CD14-positive monocyte (primary cell): ENCODE results near the gene TRIM40. TPM values are rescaled to one million over a fixed set of nuclear protein-coding genes. Genes with fewer than 3 reads are reported as not detected.

Experiments
- DNase-seq, 3 donors: peaks; one replicate each; pipeline ENCODE4 v3.0.0-alpha.2; 2011 to 2022
- H2AFZ ChIP-seq: 2 replicates; pipeline ENCODE4 v1.6.0; 2012; ENCODE audit warnings: mild to moderate bottlenecking, low read depth, low read length, inconsistent platforms; ENCODE audit not compliant: insufficient read depth, poor library complexity, severe bottlenecking
- H3K27ac ChIP-seq, 2 donors: 1 replicate in 1 of 2; 2 replicates in 1 of 2; pipeline ENCODE4 v1.5.1; 2012 to 2013; ENCODE audit warnings: low read length in 2 of 2, control low read depth in 1 of 2, inconsistent platforms in 1 of 2, low read depth in 1 of 2, mild to moderate bottlenecking in 1 of 2
- H3K27me3 ChIP-seq, 2 donors: one replicate each; pipeline versions ENCODE4 v1.6.0 to v1.6.1; 2011 to 2013; ENCODE audit warnings: low read length in 2 of 2; ENCODE audit not compliant: control insufficient read depth in 2 of 2, insufficient read depth in 2 of 2
- H3K36me3 ChIP-seq, 2 donors: replicated peaks in 1 of 2; 1 replicate in 1 of 2; 2 replicates in 1 of 2; pipeline versions ENCODE4 v1.5.1 to v1.6.1; 2012 to 2013; ENCODE audit warnings: low read length in 2 of 2, control low read depth in 1 of 2, inconsistent platforms in 1 of 2, mild to moderate bottlenecking in 1 of 2; ENCODE audit not compliant: insufficient read depth in 2 of 2, control insufficient read depth in 1 of 2
- H3K4me1 ChIP-seq, 2 donors: 1 replicate in 1 of 2; 2 replicates in 1 of 2; pipeline versions ENCODE4 v1.5.1 to v1.6.1; 2012 to 2013; ENCODE audit warnings: low read length in 2 of 2, control low read depth in 1 of 2, inconsistent platforms in 1 of 2, mild to moderate bottlenecking in 1 of 2, moderate library complexity in 1 of 2; ENCODE audit not compliant: insufficient read depth in 2 of 2, control insufficient read depth in 1 of 2
- H3K4me2 ChIP-seq: replicated peaks from 2 replicates; pipeline ENCODE3; 2012; ENCODE audit warnings: low read length, moderate library complexity, mild to moderate bottlenecking; ENCODE audit not compliant: poor library complexity, severe bottlenecking; ENCODE audit errors: extremely low read depth
- H3K4me3 ChIP-seq, 3 experiments: fragments of 200-600 bp in 1 of 3; sonication (generic) in 1 of 3; replicated peaks in 1 of 3; 1 replicate in 2 of 3; 2 replicates in 1 of 3; pipeline ENCODE4 v1.5.1; 2011 to 2013; ENCODE audit warnings: low read length in 3 of 3, mild to moderate bottlenecking in 3 of 3, control low read depth in 2 of 3, low read depth in 2 of 3, inconsistent platforms in 1 of 3, moderate library complexity in 1 of 3
- H3K79me2 ChIP-seq: 2 replicates; pipeline ENCODE4 v1.6.0; 2012; ENCODE audit warnings: mild to moderate bottlenecking, control low read depth, inconsistent platforms, low read length, moderate library complexity; ENCODE audit not compliant: insufficient read depth
- H3K9ac ChIP-seq: 2 replicates; pipeline ENCODE4 v1.6.0; 2017; ENCODE audit warnings: low read length, mild to moderate bottlenecking; ENCODE audit not compliant: insufficient read depth, poor library complexity, severe bottlenecking
- H3K9me3 ChIP-seq, 2 donors: replicated peaks in 1 of 2; 1 replicate in 1 of 2; 2 replicates in 1 of 2; pipeline versions ENCODE4 v1.5.1 to v1.6.1; 2012 to 2013; ENCODE audit warnings: low read length in 2 of 2, control low read depth in 1 of 2; ENCODE audit not compliant: control insufficient read depth in 1 of 2, insufficient read depth in 1 of 2
- H4K20me1 ChIP-seq: 2 replicates; pipeline ENCODE4 v1.6.0; 2012; ENCODE audit warnings: mild to moderate bottlenecking, low read length, control low read depth, moderate library complexity; ENCODE audit not compliant: insufficient read depth
- H3K27ac Mint-ChIP-seq, 7 donors: one replicate each; pipeline ENCODE4 v1.8.0; 2020; ENCODE audit warnings: mild to moderate bottlenecking in 7 of 7, mixed read lengths in 7 of 7, moderate library complexity in 6 of 7, inconsistent platforms in 2 of 7
- H3K27me3 Mint-ChIP-seq, 3 donors: one replicate each; pipeline ENCODE4 v1.8.0; 2021 to 2022; ENCODE audit warnings: low read depth in 3 of 3, mild to moderate bottlenecking in 3 of 3, mixed read lengths in 3 of 3, moderate library complexity in 3 of 3, inconsistent platforms in 1 of 3
- H3K36me3 Mint-ChIP-seq, 2 donors: one replicate each; pipeline ENCODE4 v1.8.0; 2020; ENCODE audit warnings: mixed read lengths in 2 of 2, inconsistent platforms in 1 of 2, mild to moderate bottlenecking in 1 of 2
- H3K4me1 Mint-ChIP-seq: one replicate; pipeline ENCODE4 v1.8.0; 2020; ENCODE audit warnings: mild to moderate bottlenecking, mixed read lengths
- H3K4me3 Mint-ChIP-seq, 2 donors: one replicate each; pipeline ENCODE4 v1.8.0; 2020; ENCODE audit warnings: mild to moderate bottlenecking in 2 of 2, mixed read lengths in 2 of 2, moderate library complexity in 1 of 2
- H3K9me3 Mint-ChIP-seq, 7 donors: one replicate each; pipeline ENCODE4 v1.8.0; 2020 to 2022; ENCODE audit warnings: mixed read lengths in 7 of 7, mild to moderate bottlenecking in 6 of 7, moderate library complexity in 6 of 7, inconsistent platforms in 2 of 7
- CTCF ChIP-seq: fragments of 200-600 bp; IDR thresholded peaks from one replicate; pipeline ENCODE4 v1.8.0; 2022; ENCODE audit warnings: antibody characterized with exemption, mild to moderate bottlenecking
- WGBS: methylation state at CpG from one replicate; pipeline ENCODE4 v1.1.5; 2013; ENCODE audit warnings: missing lambda C conversion rate; ENCODE audit not compliant: insufficient coverage; 5-methylcytosine and 5-hydroxymethylcytosine counted together
- intact Hi-C, 2 donors: fragments of 100-400 bp; cut with micrococcal nuclease; formaldehyde crosslinking; loops; one replicate each; pipeline versions ENCODE4 v1.15.0 to v1.15.1; 2023
- polyA plus RNA-seq, 3 donors: library from polyadenylated mRNA; depleted of rRNA in 1 of 3; unstranded in 2 of 3; stranded (reverse) in 1 of 3; fragments of 300-500 nt in 2 of 3; fragments of >200 nt in 1 of 3; fragmentation: Illumina TruSeq in 2 of 3; gene quantifications; 1 replicate in 2 of 3; 2 replicates in 1 of 3; pipeline ENCODE4 v1.2.3, GENCODE V29; 2012 to 2021

The TRIM40 gene
- polyA plus RNA-seq, 3 donors, result not detected

GRCh38 chr6:30144811-30145210 lies 8.9 kb downstream of the TRIM40 start:
- no peak for TF ChIP-seq CTCF
- no peak overlapping the region for H3K4me2 ChIP-seq
- H2AFZ ChIP-seq, result no peak overlapping the region
- Mint-ChIP-seq H3K27ac (no peak overlapping the region), H3K4me3 (no peak overlapping the region), H3K27me3 (peaks cover 15 to 33% (median 18%) of the 10 kb centered on the region in 3 donors), H3K36me3 (no peaks in the 10 kb centered on the region), H3K4me1 (peaks cover 2% of the 10 kb centered on the region), H3K9me3 (peaks cover 0 to 3% (median 0%) of the 10 kb centered on the region in 7 donors)
- H3K9ac ChIP-seq, result no peak overlapping the region
- 85% methylated on average over 6 of the region's 6 CpGs for WGBS
- H3K9me3 ChIP-seq, result no peaks in the 10 kb centered on the region
- H3K36me3 ChIP-seq, result no peaks in the 10 kb centered on the region
- H4K20me1 ChIP-seq, result no peaks in the 10 kb centered on the region
- H3K27me3 ChIP-seq, result peaks cover 4 to 17% of the 10 kb centered on the region in 2 donors
- H3K4me1 ChIP-seq, result no peaks in the 10 kb centered on the region
- H3K27ac ChIP-seq, result no peak overlapping the region
- no peaks in the 10 kb centered on the region for H3K79me2 ChIP-seq
- DNase-seq, result no peak
- intact Hi-C loops, result no loop called here
- H3K4me3 ChIP-seq, result no peak overlapping the region

GRCh38 chr6:30145818-30146217 lies 9.9 kb downstream of the TRIM40 start:
- peak overlapping the region in 1 of 2 donors; percentile 5 for H3K4me3 Mint-ChIP-seq
- peaks cover 15 to 31% (median 17%) of the 10 kb centered on the region in 3 donors for H3K27me3 Mint-ChIP-seq
- no peak overlapping the region for H2AFZ ChIP-seq
- H3K79me2 ChIP-seq, result no peaks in the 10 kb centered on the region
- no peak overlapping the region for H3K9ac ChIP-seq
- no peak for TF ChIP-seq CTCF
- intact Hi-C loops, result no loop called here
- H4K20me1 ChIP-seq, result no peaks in the 10 kb centered on the region
- H3K36me3 Mint-ChIP-seq, result no peaks in the 10 kb centered on the region
- peaks cover 4 to 17% of the 10 kb centered on the region in 2 donors for H3K27me3 ChIP-seq
- H3K27ac ChIP-seq, result no peak overlapping the region
- H3K4me2 ChIP-seq, result no peak overlapping the region
- H3K27ac Mint-ChIP-seq, result no peak overlapping the region
- H3K36me3 ChIP-seq, result no peaks in the 10 kb centered on the region
- H3K4me1 ChIP-seq, result no peaks in the 10 kb centered on the region
- peaks cover 0 to 3% (median 0%) of the 10 kb centered on the region in 7 donors for H3K9me3 Mint-ChIP-seq
- WGBS, result 84% methylated on average over 5 of the region's 7 CpGs
- no peak for DNase-seq
- peaks cover 8% of the 10 kb centered on the region for H3K4me1 Mint-ChIP-seq
- no peak overlapping the region for H3K4me3 ChIP-seq
- H3K9me3 ChIP-seq, result no peaks in the 10 kb centered on the region
